HG02970 (cell line): ENCODE data around the gene KIAA0753.
"Not testable (repeated sequence)": the region's sequence is repeated elsewhere in the genome, so short reads cannot be mapped to it uniquely, and the experiment has no call there.

Experiments used
- ATAC-seq: cut with Tn5 transposase; IDR thresholded peaks from one replicate; pipeline ENCODE4 v1.9.1; 2021; ENCODE audit warnings: mild to moderate bottlenecking, moderate library complexity, moderate number of reproducible peaks; ENCODE audit not compliant: unreplicated experiment, low FRiP score

Gene KIAA0753

DNA sequence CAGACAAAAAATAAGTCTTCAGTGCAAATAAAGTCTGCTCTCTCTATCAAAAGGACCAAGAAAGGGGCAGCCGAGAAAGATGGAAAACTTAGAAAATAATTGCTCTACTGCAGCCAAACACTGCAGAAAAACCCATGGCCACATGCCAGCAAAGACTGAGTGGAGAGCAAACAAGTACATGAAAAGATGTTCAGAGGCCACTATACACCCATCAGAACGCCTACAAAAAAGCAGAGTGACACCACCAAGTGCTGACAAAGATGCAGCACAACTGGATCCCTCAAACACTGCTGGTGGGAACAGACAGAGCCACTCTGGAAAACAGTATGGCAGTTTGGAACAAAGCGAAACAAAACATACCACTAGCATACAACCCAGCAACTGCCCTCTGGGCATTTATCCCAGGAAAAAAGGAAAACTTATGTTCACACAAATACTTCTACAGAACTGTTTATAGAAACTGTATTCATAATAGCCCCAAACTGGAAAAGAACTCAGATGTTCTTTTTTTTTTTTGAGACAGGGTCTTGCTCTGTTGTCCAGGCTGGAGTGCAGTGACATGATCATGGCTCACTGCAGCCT lies 36.7 kb downstream of the KIAA0753 start:
- ATAC-seq, result no peak

- ATAC-seq, result no peak
Measured at GRCh38 chr17:6602141-6602540, 38.4 kb downstream of the KIAA0753 start.

- ATAC-seq, result no peak
Measured at GRCh38 chr17:6599364-6599763, 41.1 kb downstream of the KIAA0753 start.

GRCh38 chr17:6597727-6598126 lies 42.8 kb downstream of the KIAA0753 start:
- ATAC-seq, result no peak

DNA sequence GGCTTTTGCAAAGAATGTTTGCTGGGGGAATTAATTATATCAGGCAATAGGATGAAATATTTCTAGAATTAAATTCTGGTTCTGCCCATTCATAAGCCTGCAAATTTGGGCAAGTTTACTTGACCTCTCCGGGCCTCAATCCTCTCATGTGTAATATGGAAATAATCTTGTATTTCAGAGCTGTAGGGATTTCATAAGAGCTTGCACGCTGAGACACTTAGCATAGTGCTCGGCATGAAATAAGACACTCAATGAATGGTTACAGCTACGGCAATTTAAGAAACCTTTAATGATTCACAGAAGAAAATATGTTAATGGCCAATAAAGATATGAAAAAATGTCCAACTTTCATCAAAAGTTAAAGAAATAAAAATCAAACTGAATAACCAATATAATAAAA lies 43.6 kb downstream of the KIAA0753 start:
- ATAC-seq, result no peak

DNA sequence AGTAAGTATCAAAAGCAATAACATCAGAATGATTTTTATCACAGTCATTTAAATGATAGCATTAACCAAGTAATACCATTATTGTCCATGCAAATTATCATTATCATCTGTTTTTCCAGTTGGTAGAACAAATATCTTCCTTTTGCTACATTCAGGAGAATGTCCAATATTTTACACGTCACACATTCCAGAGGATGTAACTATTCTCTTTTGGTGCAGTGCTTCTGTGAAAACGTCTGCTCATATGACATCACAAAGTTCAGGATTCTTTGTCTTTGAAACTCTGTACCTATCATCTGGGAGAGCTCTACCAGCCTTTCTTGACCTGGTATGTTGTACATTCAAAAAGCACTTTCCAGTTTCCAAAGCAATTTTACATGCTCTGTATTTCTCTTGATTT lies 44.0 kb downstream of the KIAA0753 start:
- ATAC-seq, result no peak

DNA sequence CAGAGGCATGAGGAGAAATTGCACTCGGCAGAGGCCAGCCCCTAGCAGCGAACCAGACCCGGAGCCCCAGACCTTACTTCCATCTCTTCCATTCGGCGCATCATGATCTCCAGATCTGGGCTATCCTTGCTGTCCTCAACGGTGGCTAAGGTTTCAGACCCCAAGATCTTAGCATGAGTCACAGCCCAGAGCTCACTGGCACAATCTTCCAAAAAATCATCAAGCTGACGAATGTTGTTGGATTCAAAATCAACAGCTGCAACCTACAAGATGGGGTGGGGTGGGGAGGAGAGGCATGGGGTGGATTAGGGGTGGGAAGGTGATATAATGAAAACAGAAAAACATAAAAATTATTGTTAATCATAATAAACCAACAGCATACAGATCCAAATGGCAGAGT lies 44.4 kb downstream of the KIAA0753 start:
- no peak for ATAC-seq

GRCh38 chr17:6593371-6593770 lies 47.1 kb downstream of the KIAA0753 start:
- not testable (repeated sequence) for ATAC-seq

DNA sequence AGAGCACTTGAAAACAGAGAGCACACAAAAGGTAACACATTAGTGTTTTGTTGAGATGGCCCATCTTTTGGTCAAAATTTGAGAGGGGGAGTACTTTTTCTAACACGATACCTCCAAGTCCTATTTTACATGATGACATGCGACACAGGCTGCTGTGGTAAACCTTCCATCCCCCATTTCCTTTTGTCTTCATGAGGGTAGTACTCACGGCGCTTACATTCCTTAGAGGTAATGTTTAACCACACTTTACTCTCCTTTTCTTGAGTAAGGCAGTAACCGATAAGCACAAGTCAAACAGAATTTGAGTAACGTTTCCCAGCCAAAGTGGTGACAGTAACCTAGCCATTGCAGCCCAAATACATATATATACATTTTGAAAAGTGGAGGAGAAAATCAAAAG lies 48.3 kb downstream of the KIAA0753 start:
- ATAC-seq, result no peak

DNA sequence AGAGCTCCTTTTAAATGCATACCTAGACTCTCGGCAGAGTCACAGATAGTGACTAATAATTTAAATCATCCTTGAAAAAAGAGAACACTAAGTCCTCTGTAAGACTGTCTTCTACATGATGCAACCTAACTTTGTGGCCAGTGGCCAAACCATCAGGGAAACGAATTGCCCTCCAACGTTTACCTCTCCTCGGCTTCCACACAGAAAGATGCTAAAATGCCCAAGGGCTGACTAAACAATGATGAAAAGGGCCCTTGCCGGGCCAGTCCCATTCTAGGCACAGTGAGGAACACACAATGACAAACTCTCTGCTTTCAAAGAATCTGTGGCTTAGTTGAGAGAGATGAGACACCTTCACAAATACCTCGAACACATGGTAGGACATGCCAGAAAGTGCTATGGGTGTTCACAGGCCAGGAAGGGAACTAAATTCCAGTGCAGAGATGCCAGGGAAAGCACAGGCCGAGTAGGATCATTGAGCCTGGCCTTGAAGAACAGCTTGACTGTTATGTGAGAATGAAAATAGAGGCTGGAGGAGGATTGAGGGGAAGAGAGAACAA lies 48.8 kb downstream of the KIAA0753 start:
- ATAC-seq, result no peak

DNA sequence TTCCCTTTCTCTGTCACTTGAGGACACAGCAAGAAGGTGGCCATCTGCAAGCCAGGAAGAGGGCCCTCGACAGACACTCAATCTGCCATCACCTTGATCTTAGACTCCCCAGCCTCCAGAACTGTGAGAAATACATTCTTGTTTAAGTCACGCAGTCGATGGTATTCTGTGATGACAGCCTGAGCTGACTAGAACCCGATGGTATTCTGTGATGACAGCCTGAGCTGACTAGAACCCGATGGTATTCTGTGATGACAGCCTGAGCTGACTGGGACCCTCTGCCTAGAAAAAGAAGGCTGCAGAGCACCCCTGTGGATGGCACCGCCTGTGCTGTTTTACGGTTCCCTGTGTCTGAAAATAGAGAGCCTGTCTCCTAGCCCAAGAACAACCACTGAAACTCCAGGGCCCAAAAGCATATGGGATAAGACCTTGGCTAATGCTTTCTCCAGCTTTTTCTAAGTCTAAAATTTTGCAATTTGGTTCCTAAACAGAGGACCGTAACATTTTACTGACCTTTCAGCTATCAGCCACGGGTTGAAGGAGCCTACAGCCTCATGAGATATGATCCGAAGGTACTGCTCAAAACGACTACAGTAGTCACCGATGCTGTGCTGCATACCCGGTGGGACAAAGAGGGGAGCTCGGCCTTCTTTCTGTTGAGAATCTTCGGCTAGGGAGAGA lies 51.1 kb downstream of the KIAA0753 start:
- ATAC-seq, result no peak

GRCh38 chr17:6588165-6588564 lies 52.3 kb downstream of the KIAA0753 start:
- ATAC-seq, result no peak

DNA sequence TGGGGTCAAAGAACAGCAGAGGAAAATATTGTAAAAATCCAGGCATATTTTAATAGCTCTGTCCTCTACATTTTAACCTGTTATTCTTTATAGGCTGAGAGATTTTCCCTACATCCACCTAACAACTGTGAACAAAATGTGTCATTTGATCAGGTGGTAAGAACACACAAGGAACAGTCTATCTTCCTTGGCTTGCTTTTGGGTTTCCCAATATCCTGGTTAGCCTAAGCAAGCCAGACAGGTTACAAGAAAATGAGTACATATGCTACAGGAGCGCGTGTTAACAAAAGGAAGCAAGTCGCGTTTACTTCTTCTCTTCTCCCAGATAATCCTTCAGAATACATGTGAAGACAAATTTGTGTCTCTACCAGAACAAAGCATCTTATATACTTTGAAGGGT lies 53.2 kb downstream of the KIAA0753 start:
- ATAC-seq, result no peak

DNA sequence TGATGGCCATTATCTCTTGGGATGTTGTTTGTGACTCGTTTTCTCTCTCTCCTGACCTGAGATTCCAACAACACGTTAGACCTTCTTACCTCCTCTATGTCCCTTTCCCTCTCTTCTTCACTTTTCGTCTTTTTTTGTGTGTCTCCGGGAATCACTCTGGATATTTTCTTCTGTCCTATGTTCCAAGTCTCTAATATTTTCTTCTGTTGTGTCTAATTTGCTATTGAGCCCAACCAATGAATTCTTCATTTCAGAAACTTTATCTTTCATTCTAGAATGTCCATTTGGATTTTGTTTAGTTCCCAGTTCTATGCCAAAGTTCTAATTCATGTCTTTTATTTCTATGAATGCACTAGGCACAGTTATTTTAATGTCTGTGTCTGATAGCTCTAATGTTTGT lies 57.1 kb downstream of the KIAA0753 start:
- no peak for ATAC-seq

GRCh38 chr17:6580625-6581024 lies 59.9 kb downstream of the KIAA0753 start:
- ATAC-seq, result no peak

DNA sequence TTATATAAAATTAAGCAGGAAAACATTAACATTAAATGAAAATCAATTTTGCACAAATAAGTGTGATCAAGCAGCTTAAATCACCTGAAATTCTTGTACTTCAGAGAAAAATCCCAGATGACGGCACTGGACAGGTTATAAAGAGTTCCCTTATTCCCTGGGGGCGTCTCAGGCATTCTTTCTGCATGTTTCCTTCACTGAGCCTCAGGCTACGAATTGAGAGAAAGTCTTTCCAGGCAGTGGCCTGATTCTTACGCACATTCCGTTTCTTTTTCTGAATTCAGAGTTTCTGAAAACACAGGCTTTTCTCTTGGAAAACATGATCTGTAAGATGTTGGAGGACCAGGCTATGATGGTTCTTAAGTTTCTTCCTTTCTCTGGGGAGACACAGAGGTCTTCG lies 62.0 kb downstream of the KIAA0753 start:
- ATAC-seq, result no peak

DNA sequence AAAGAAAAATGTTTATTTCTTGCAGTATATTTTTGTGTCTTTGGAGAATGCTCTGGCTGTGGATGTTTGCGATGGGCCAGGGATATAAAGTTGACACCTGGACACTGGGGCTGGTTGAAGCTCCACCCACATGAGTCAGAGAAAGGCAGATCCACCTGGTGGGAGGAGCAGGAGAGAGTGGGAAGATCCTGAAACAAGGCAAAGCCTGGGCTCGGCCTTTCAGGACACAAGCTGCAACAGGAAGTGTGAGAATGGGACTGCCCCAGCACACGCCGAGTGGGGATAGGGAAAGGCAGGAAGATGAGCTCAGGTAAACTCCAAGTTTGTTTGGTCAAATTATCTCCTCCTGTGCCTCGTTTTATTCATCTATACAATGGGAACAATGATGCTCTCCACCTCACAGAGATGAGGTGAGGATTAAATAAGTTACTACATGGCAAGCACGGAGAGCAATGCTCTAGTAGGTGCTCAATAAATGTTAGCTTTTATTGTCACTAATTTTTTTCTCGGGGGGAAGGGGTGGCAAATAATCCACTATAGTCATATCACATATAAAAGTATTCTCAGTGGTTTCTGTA lies 62.7 kb downstream of the KIAA0753 start:
- ATAC-seq, result no peak

- ATAC-seq, result no peak
Measured at GRCh38 chr17:6576038-6576785, 64.3 kb downstream of the KIAA0753 start.

DNA sequence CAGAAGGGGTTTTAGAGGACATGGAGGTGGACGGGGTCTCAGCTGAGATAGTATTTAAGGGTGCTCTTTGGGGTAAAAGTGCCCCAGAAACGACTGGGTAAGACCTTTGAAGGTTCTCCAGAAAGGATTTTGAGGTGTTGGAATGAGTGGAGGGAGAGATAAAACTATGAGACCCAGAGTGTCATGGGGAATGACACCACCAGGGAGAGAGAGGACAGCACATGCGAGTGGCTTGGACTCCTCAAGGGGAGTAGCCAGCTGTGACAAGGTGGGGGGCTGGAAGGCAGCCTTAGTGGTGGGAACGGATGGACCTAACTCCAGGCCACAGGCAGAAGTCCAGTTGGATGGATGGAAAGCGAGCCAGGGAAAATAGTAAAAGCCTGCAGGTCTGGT lies 64.9 kb downstream of the KIAA0753 start:
- no peak for ATAC-seq

GRCh38 chr17:6574687-6575595 lies 65.6 kb downstream of the KIAA0753 start:
- no peak for ATAC-seq
